ENCODE data around the gene LGALS14. TPM values are rescaled to one million over a fixed set of nuclear protein-coding genes. Genes with fewer than 3 reads are reported as not detected.

Gene LGALS14
- 1 to 10 TPM in 1 of 9 donors, not detected in 8; 2.2 TPM for total RNA-seq
- not detected for polyA plus RNA-seq
- long read RNA-seq, donor 1, partial matches to known transcripts, result 0 of 2 reads
- long read RNA-seq, donor 1, other reads (novel, unspliced or antisense), result 0 of 2 reads
- long read RNA-seq, donor 2, result 0 reads
- long read RNA-seq, donor 3, partial matches to known transcripts, result 0 of 1 reads
- long read RNA-seq, donor 3, other reads (novel, unspliced or antisense), result 0 of 1 reads
- long read RNA-seq, donor 4, result 0 reads
- long read RNA-seq, donor 5, result 0 reads
- long read RNA-seq, donor 6, result 0 reads
- long read RNA-seq, donor 7, result 0 reads
- long read RNA-seq, donor 8, partial matches to known transcripts, result 5 of 11 reads
- long read RNA-seq, donor 8, other reads (novel, unspliced or antisense), result 5 of 11 reads
- long read RNA-seq, donor 9, result 0 reads
- long read RNA-seq, donor 10, partial matches to known transcripts, result 0 of 2 reads
- long read RNA-seq, donor 10, other reads (novel, unspliced or antisense), result 0 of 2 reads

GRCh38 chr19:39704181-39705044, at the start of gene LGALS14:
Gene LGALS14, plus strand, starts transcription at chr19:39704481. Its CDS starts 48 bp downstream, at chr19:39704529.
- intact Hi-C loops (cut with DNase I), result no loop called here
- Histone ChIP-seq H3K9me3 (replicated peaks in 1 of 3) (no peaks in the 10 kb centered on the region), H3K4me3 (no peak within 1 kb of the TSS), H3K36me3 (replicated peaks in 1 of 2) (no peaks in the 10 kb centered on the region), H3K27me3 (peaks cover 10% of the 10 kb centered on the region), H3K4me1 (replicated peaks in 1 of 2) (no peaks in the 10 kb centered on the region), H3K27ac (no peak within 1 kb of the TSS)
- no peak for DNase-seq
- TF ChIP-seq CTCF (IDR thresholded peaks at IDR 0.05) (no peak), POLR2A (IDR thresholded peaks at IDR 0.05) (no peak)
- 47 to 53% (median 50%) methylated on average over 6 of the region's 6 CpGs for WGBS, 4 donors

GRCh38 chr19:39655613-39656012, 48.7 kb upstream of the LGALS14 start, which contains the start of gene LGALS16:
Gene LGALS16, plus strand, starts transcription at chr19:39655913. Its CDS starts 49 bp downstream, at chr19:39655962.
- H3K36me3 ChIP-seq (replicated peaks in 1 of 2), result no peaks in the 10 kb centered on the region
- H3K9me3 ChIP-seq (replicated peaks in 1 of 3), result no peaks in the 10 kb centered on the region
- H3K4me1 ChIP-seq (replicated peaks in 1 of 2), result no peaks in the 10 kb centered on the region
- DNase-seq, result no peak
- 41 to 48% (median 41%) methylated on average over 3 of the region's 3 CpGs for WGBS, 4 donors
- no peak within 1 kb of the TSS for H3K27ac ChIP-seq
- intact Hi-C loops (cut with DNase I), result no loop called here
- no peak for TF ChIP-seq POLR2A (IDR thresholded peaks at IDR 0.05)
- TF ChIP-seq CTCF (IDR thresholded peaks at IDR 0.05), result no peak
- no peak within 1 kb of the TSS for H3K4me3 ChIP-seq
- no peaks in the 10 kb centered on the region for H3K27me3 ChIP-seq

GRCh38 chr19:39659791-39660190, 44.5 kb upstream of the LGALS14 start:
- 70 to 74% (median 72%) methylated on average over 4 of the region's 4 CpGs for WGBS, 4 donors
- intact Hi-C loops (cut with DNase I), result no loop called here
- no peaks in the 10 kb centered on the region for H3K36me3 ChIP-seq (replicated peaks in 1 of 2)

More at GRCh38 chr19:39659791-39660190, 44.5 kb upstream of the LGALS14 start:
- DNase-seq, result no peak
- Histone ChIP-seq H3K27ac (no peak overlapping the region), H3K27me3 (no peaks in the 10 kb centered on the region), H3K4me3 (no peak overlapping the region), H3K9me3 (replicated peaks in 1 of 3) (no peaks in the 10 kb centered on the region), H3K4me1 (replicated peaks in 1 of 2) (no peaks in the 10 kb centered on the region)
- TF ChIP-seq POLR2A (IDR thresholded peaks at IDR 0.05) (no peak), CTCF (IDR thresholded peaks at IDR 0.05) (no peak)
